ENCODE results near the gene SIRT7. TPM values are rescaled to one million over a fixed set of nuclear protein-coding genes. Genes with fewer than 3 reads are reported as not detected.

The SIRT7 gene
- polyA plus RNA-seq, 1 donor from 2014 or later = 44.5 TPM

GRCh38 chr17:81903415-81903831 lies 14.6 kb downstream of the SIRT7 start:
- Histone ChIP-seq H3K27ac (ENCODE audit: low read length) (no peak overlapping the region), H3K9me3 (ENCODE audit: low read length) (no peaks in the 10 kb centered on the region), H3K4me3 (ENCODE audit: low read length) (no peak overlapping the region), H3K9ac (ENCODE audit: low read length) (no peak overlapping the region), H3K27me3 (ENCODE audit: insufficient read depth, low read depth, low read length) (peaks cover 19% of the 10 kb centered on the region), H3K79me2 (replicated peaks; ENCODE audit: insufficient read depth, low read length) (no peaks in the 10 kb centered on the region), H3K9me2 (ENCODE audit: insufficient read depth, low read length) (no peaks in the 10 kb centered on the region), H2AFZ (ENCODE audit: low read depth, low read length) (no peak overlapping the region), H3K36me3 (ENCODE audit: insufficient read depth, low read length) (no peaks in the 10 kb centered on the region), H4K20me1 (ENCODE audit: insufficient read depth) (no peaks in the 10 kb centered on the region), H3K4me2 (ENCODE audit: low read length) (no peak overlapping the region), H3F3A (ENCODE audit: insufficient read depth, low read length, poor library complexity, severe bottlenecking) (no peaks in the 10 kb centered on the region)
- TF ChIP-seq EP300 (conservative IDR thresholded peaks at IDR 0.05; ENCODE audit: poor library complexity, severe bottlenecking) (no peak), RAD21 (conservative IDR thresholded peaks at IDR 0.05) (no peak), POLR2AphosphoS5 (IDR thresholded peaks at IDR 0.05) (no peak), REST (IDR thresholded peaks at IDR 0.05; ENCODE audit: borderline replicate concordance) (no peak), MXI1 (conservative IDR thresholded peaks at IDR 0.05; ENCODE audit: poor library complexity, severe bottlenecking) (no peak), EZH2 (IDR thresholded peaks at IDR 0.05; ENCODE audit: borderline replicate concordance, insufficient read depth, low read length, poor library complexity, severe bottlenecking) (no peak), SMC3 (conservative IDR thresholded peaks at IDR 0.05; ENCODE audit: poor library complexity) (no peak), CTCF (IDR thresholded peaks at IDR 0.05; ENCODE audit: poor library complexity, severe bottlenecking) (no peak), TAF1 (IDR thresholded peaks at IDR 0.05; ENCODE audit: low read depth) (no peak)

GRCh38 chr17:81902653-81903414 lies 15.1 kb downstream of the SIRT7 start:
- Histone ChIP-seq H3K27me3 (ENCODE audit: insufficient read depth, low read depth, low read length) (peaks cover 19% of the 10 kb centered on the region), H3K27ac (ENCODE audit: low read length) (no peak overlapping the region), H3F3A (ENCODE audit: insufficient read depth, low read length, poor library complexity, severe bottlenecking) (no peaks in the 10 kb centered on the region), H3K79me2 (replicated peaks; ENCODE audit: insufficient read depth, low read length) (no peaks in the 10 kb centered on the region), H2AFZ (ENCODE audit: low read depth, low read length) (no peak overlapping the region), H3K9me2 (ENCODE audit: insufficient read depth, low read length) (no peaks in the 10 kb centered on the region), H3K4me3 (ENCODE audit: low read length) (no peak overlapping the region), H3K9me3 (ENCODE audit: low read length) (no peaks in the 10 kb centered on the region), H3K4me2 (ENCODE audit: low read length) (no peak overlapping the region), H3K9ac (ENCODE audit: low read length) (no peak overlapping the region), H4K20me1 (ENCODE audit: insufficient read depth) (no peaks in the 10 kb centered on the region), H3K36me3 (ENCODE audit: insufficient read depth, low read length) (no peaks in the 10 kb centered on the region)
- TF ChIP-seq POLR2AphosphoS5 (IDR thresholded peaks at IDR 0.05) (no peak), SMC3 (conservative IDR thresholded peaks at IDR 0.05; ENCODE audit: poor library complexity) (no peak), EZH2 (IDR thresholded peaks at IDR 0.05; ENCODE audit: borderline replicate concordance, insufficient read depth, low read length, poor library complexity, severe bottlenecking) (no peak), EP300 (conservative IDR thresholded peaks at IDR 0.05; ENCODE audit: poor library complexity, severe bottlenecking) (no peak), REST (IDR thresholded peaks at IDR 0.05; ENCODE audit: borderline replicate concordance) (no peak), MXI1 (conservative IDR thresholded peaks at IDR 0.05; ENCODE audit: poor library complexity, severe bottlenecking) (no peak), TAF1 (IDR thresholded peaks at IDR 0.05; ENCODE audit: low read depth) (no peak), RAD21 (conservative IDR thresholded peaks at IDR 0.05) (no peak), CTCF (IDR thresholded peaks at IDR 0.05; ENCODE audit: poor library complexity, severe bottlenecking) (no peak)
